Measurements from ENCODE around the gene MIS18BP1.

MIS18BP1 gene

GRCh38 chr14:45212231-45212630, 40.8 kb downstream of the MIS18BP1 start:
- TF ChIP-seq RARB (CRISPR knock-in tag; IDR thresholded peaks at IDR 0.05) (no peak), TSHZ2 (CRISPR knock-in tag; IDR thresholded peaks at IDR 0.05) (no peak), ZNF8 (CRISPR knock-in tag; IDR thresholded peaks at IDR 0.05) (no peak), ZNF70 (CRISPR knock-in tag; IDR thresholded peaks at IDR 0.05) (no peak), BACH2 (CRISPR knock-in tag; IDR thresholded peaks at IDR 0.05; ENCODE audit: borderline replicate concordance) (no peak), CSRNP3 (CRISPR knock-in tag; IDR thresholded peaks at IDR 0.05) (no peak), OSR1 (CRISPR knock-in tag; IDR thresholded peaks at IDR 0.05) (no peak), ZFP30 (CRISPR knock-in tag; IDR thresholded peaks at IDR 0.05) (no peak), GLIS3 (CRISPR knock-in tag; IDR thresholded peaks at IDR 0.05) (no peak), TOX (CRISPR knock-in tag; IDR thresholded peaks at IDR 0.05; ENCODE audit: borderline replicate concordance) (no peak)
- no peak for ATAC-seq

GRCh38 chr14:45211295-45211694, 41.7 kb downstream of the MIS18BP1 start:
- no peak for ATAC-seq
- TF ChIP-seq ZNF70 (CRISPR knock-in tag; IDR thresholded peaks at IDR 0.05) (no peak), ZFP3 (CRISPR knock-in tag; IDR thresholded peaks at IDR 0.05) (no peak), ISL1 (CRISPR knock-in tag; IDR thresholded peaks at IDR 0.05) (no peak), TOX (CRISPR knock-in tag; IDR thresholded peaks at IDR 0.05; ENCODE audit: borderline replicate concordance) (no peak), CREB5 (CRISPR knock-in tag; IDR thresholded peaks at IDR 0.05; ENCODE audit: low read depth) (no peak), OSR1 (CRISPR knock-in tag; IDR thresholded peaks at IDR 0.05) (no peak), PPARA (CRISPR knock-in tag; IDR thresholded peaks at IDR 0.05; ENCODE audit: borderline replicate concordance) (no peak), ZFP30 (CRISPR knock-in tag; IDR thresholded peaks at IDR 0.05) (no peak), BACH2 (CRISPR knock-in tag; IDR thresholded peaks at IDR 0.05; ENCODE audit: borderline replicate concordance) (no peak), ZNF565 (CRISPR knock-in tag; conservative IDR thresholded peaks at IDR 0.05; ENCODE audit: low read depth) (no peak), GLIS3 (CRISPR knock-in tag; IDR thresholded peaks at IDR 0.05) (no peak), ZC3H10 (CRISPR knock-in tag; IDR thresholded peaks at IDR 0.05) (no peak), SNAI2 (CRISPR knock-in tag; IDR thresholded peaks at IDR 0.05) (no peak), POU6F1 (CRISPR knock-in tag; IDR thresholded peaks at IDR 0.05; ENCODE audit: borderline replicate concordance, low read depth) (no peak), RARB (CRISPR knock-in tag; IDR thresholded peaks at IDR 0.05) (no peak)

- no peak for ATAC-seq
Measured at GRCh38 chr14:45210159-45210558, 42.8 kb downstream of the MIS18BP1 start.

GRCh38 chr14:45204241-45204640, 48.8 kb downstream of the MIS18BP1 start:
- TF ChIP-seq TSHZ2 (CRISPR knock-in tag; IDR thresholded peaks at IDR 0.05) (no peak), PATZ1 (CRISPR knock-in tag; IDR thresholded peaks at IDR 0.05; ENCODE audit: borderline replicate concordance) (no peak), CREB5 (CRISPR knock-in tag; IDR thresholded peaks at IDR 0.05; ENCODE audit: low read depth) (no peak), GLIS3 (CRISPR knock-in tag; IDR thresholded peaks at IDR 0.05) (no peak), TOX (CRISPR knock-in tag; IDR thresholded peaks at IDR 0.05; ENCODE audit: borderline replicate concordance) (no peak), ESRRG (CRISPR knock-in tag; IDR thresholded peaks at IDR 0.05) (no peak), RARB (CRISPR knock-in tag; IDR thresholded peaks at IDR 0.05) (no peak), CSRNP3 (CRISPR knock-in tag; IDR thresholded peaks at IDR 0.05) (no peak)
- no peak for ATAC-seq

More at GRCh38 chr14:45210159-45210558, 42.8 kb downstream of the MIS18BP1 start:
- TF ChIP-seq ZFP3 (CRISPR knock-in tag; IDR thresholded peaks at IDR 0.05): no peak
- TF ChIP-seq ZNF70 (CRISPR knock-in tag; IDR thresholded peaks at IDR 0.05): no peak
- TF ChIP-seq TOX (CRISPR knock-in tag; IDR thresholded peaks at IDR 0.05; ENCODE audit: borderline replicate concordance): no peak

All from SK-N-SH treated with all-trans-retinoic acid at 6 μM for 48 hours (cell line).